A549 (cell line): ENCODE data around the gene FMC1. TPM values are rescaled to one million over a fixed set of nuclear protein-coding genes. Genes with fewer than 3 reads are reported as not detected.

Experiments used
- ATAC-seq, 2 experiments: fragments of 200-7000 bp in 1 of 2; fragments of >200 bp in 1 of 2; cut with Nextera tagmentation in 1 of 2; cut with Tn5 transposase in 1 of 2; 3 replicates each; pipeline versions ENCODE4 v1.8.0 to v1.9.1; 2018 to 2020; ENCODE audit warnings: mild to moderate bottlenecking in 1 of 2, moderate library complexity in 1 of 2
- CTCF ChIA-PET: fragments of 300-600 bp; sonication (Branson Sonifier 250); formaldehyde crosslinking; extraction: SDS; loops from one replicate; lab custom pipeline; 2021; ENCODE audit warnings: antibody characterized with exemption, inconsistent platforms; lab: Yijun Ruan, JAX
- POLR2A ChIA-PET: fragments of 350-600 bp; formaldehyde crosslinking; extraction: SDS; loops from one replicate; lab custom pipeline; 2021; ENCODE audit warnings: antibody characterized with exemption, inconsistent platforms; lab: Yijun Ruan, JAX
- DNase-seq, 2 experiments: peaks; one replicate each; pipeline versions ENCODE4 v3.0.0 to v3.0.0-alpha.2; 2011 to 2016; ENCODE audit warnings: low read depth in 1 of 2, low spot score in 1 of 2
- FAIRE-seq: peaks from 2 replicates; lab custom pipeline; 2011; peaks lifted over from hg19 to GRCh38; lab: Jason Lieb, UNC
- H3K27ac ChIP-seq, 2 experiments: fragments of >200 bp; sonication (Bioruptor Twin); formaldehyde crosslinking; 3 replicates each; pipeline ENCODE4 v1.5.1; 2016 to 2017
- H3K4me1 ChIP-seq: fragments of >200 bp; sonication (Bioruptor Twin); formaldehyde crosslinking; 3 replicates; pipeline ENCODE4 v1.6.1; 2016
- H3K4me2 ChIP-seq: fragments of >200 bp; sonication (Bioruptor Twin); formaldehyde crosslinking; 3 replicates; pipeline ENCODE4 v1.6.1; 2016
- H3K4me3 ChIP-seq: fragments of >200 bp; sonication (Bioruptor Twin); formaldehyde crosslinking; 3 replicates; pipeline ENCODE4 v1.5.1; 2016
- H3K9me3 ChIP-seq: fragments of >200 bp; sonication (Bioruptor Twin); formaldehyde crosslinking; 3 replicates; pipeline ENCODE4 v1.6.1; 2016
- BHLHE40 ChIP-seq: IDR thresholded peaks from 2 replicates; pipeline ENCODE4 v1.6.1; 2012; ENCODE audit warnings: low read depth, low read length, inconsistent platforms
- CBX2 ChIP-seq: fragments of 200-600 bp; sonication (generic); IDR thresholded peaks from 2 replicates; pipeline ENCODE4 v1.6.1; 2016; ENCODE audit warnings: low read depth, mild to moderate bottlenecking, borderline replicate concordance
- CBX8 ChIP-seq: fragments of 200-600 bp; sonication (generic); IDR thresholded peaks from 2 replicates; pipeline ENCODE4 v1.6.1; 2016
- CEBPB ChIP-seq, 2 experiments: fragments of >200 bp in 1 of 2; sonication (Bioruptor Twin) in 1 of 2; formaldehyde crosslinking in 1 of 2; IDR thresholded peaks; 2 replicates each; pipeline ENCODE4 v1.6.1; 2012 to 2016
- CHD2 ChIP-seq: fragments of 150-350 bp; IDR thresholded peaks from 2 replicates; pipeline ENCODE4 v1.6.1; 2014; ENCODE audit warnings: low read length; ENCODE audit not compliant: partially characterized antibody
- CHD4 ChIP-seq: fragments of 200-600 bp; sonication (generic); IDR thresholded peaks from 2 replicates; pipeline ENCODE4 v1.6.1; 2016; ENCODE audit warnings: antibody characterized with exemption, mild to moderate bottlenecking, borderline replicate concordance
- EHF ChIP-seq: fragments of 250-450 bp; sonication (Bioruptor Pico); IDR thresholded peaks from 2 replicates; pipeline ENCODE4 v1.5.0; 2020; ENCODE audit warnings: mild to moderate bottlenecking
- EHMT2 ChIP-seq: fragments of 200-600 bp; sonication (generic); IDR thresholded peaks from 2 replicates; pipeline ENCODE4 v1.6.1; 2016; ENCODE audit warnings: antibody characterized with exemption, low read depth, mild to moderate bottlenecking, moderate library complexity
- ESRRA ChIP-seq: fragments of 150-350 bp; IDR thresholded peaks from 2 replicates; pipeline ENCODE4 v1.6.1; 2014; ENCODE audit warnings: mild to moderate bottlenecking, low read length, borderline replicate concordance
- FOSB ChIP-seq: fragments of 250-450 bp; sonication (Bioruptor Pico); IDR thresholded peaks from 2 replicates; pipeline ENCODE4 v1.5.0; 2020; ENCODE audit warnings: mild to moderate bottlenecking, moderate library complexity
- FOSL2 ChIP-seq, 2 experiments: fragments of 450-650 bp in 1 of 2; fragments of >200 bp in 1 of 2; sonication (Bioruptor Twin) in 1 of 2; formaldehyde crosslinking; IDR thresholded peaks; 2 replicates each; pipeline versions ENCODE4 v1.5.0 to v1.6.1; 2016 to 2020; ENCODE audit warnings: mild to moderate bottlenecking in 1 of 2, moderate library complexity in 1 of 2
- GATA3 ChIP-seq: IDR thresholded peaks from 2 replicates; pipeline ENCODE4 v1.6.1; 2012; ENCODE audit warnings: borderline replicate concordance
- HDAC2 ChIP-seq: fragments of 200-600 bp; sonication (generic); IDR thresholded peaks from 2 replicates; pipeline ENCODE4 v1.6.1; 2016
- HEYL ChIP-seq: fragments of 250-450 bp; sonication (Bioruptor Pico); IDR thresholded peaks from 2 replicates; pipeline ENCODE4 v1.8.0; 2021; ENCODE audit warnings: mild to moderate bottlenecking, moderate library complexity
- HOXA7 ChIP-seq: fragments of 250-450 bp; sonication (Bioruptor Pico); IDR thresholded peaks from 2 replicates; pipeline ENCODE4 v1.5.0; 2020; ENCODE audit warnings: mild to moderate bottlenecking, moderate library complexity
- HOXB13 ChIP-seq: fragments of 250-450 bp; sonication (Bioruptor Pico); IDR thresholded peaks from 2 replicates; pipeline ENCODE4 v1.5.0; 2020; ENCODE audit warnings: low read depth, mild to moderate bottlenecking, moderate library complexity
- HOXB5 ChIP-seq: fragments of 250-450 bp; sonication (Bioruptor Pico); IDR thresholded peaks from 2 replicates; pipeline ENCODE4 v1.5.0; 2020; ENCODE audit warnings: mild to moderate bottlenecking, moderate library complexity
- JUN ChIP-seq, 2 experiments: fragments of >200 bp; sonication (Bioruptor Twin); formaldehyde crosslinking; IDR thresholded peaks; 2 replicates in 1 of 2; 3 replicates in 1 of 2; pipeline ENCODE4 v1.6.1; 2016 to 2017
- JUNB ChIP-seq: fragments of >200 bp; sonication (Bioruptor Twin); formaldehyde crosslinking; IDR thresholded peaks from 2 replicates; pipeline ENCODE4 v1.6.1; 2016
- KDM1A ChIP-seq: fragments of 200-600 bp; sonication (generic); IDR thresholded peaks from 2 replicates; pipeline ENCODE4 v1.6.1; 2016; ENCODE audit warnings: low read depth, mild to moderate bottlenecking
- KDM5A ChIP-seq: fragments of 200-600 bp; sonication (generic); IDR thresholded peaks from 2 replicates; pipeline ENCODE4 v1.6.1; 2016; ENCODE audit warnings: antibody characterized with exemption, mild to moderate bottlenecking
- MAFK ChIP-seq: fragments of 450-650 bp; IDR thresholded peaks from 2 replicates; pipeline ENCODE4 v1.6.1; 2014; ENCODE audit not compliant: partially characterized antibody
- MAZ ChIP-seq: fragments of 150-350 bp; IDR thresholded peaks from 2 replicates; pipeline ENCODE4 v1.6.1; 2014; ENCODE audit warnings: antibody characterized with exemption, low read depth, low read length, borderline replicate concordance
- NPAS2 ChIP-seq: fragments of 250-450 bp; sonication (Bioruptor Pico); IDR thresholded peaks from 2 replicates; pipeline ENCODE4 v1.8.0; 2022; ENCODE audit warnings: mild to moderate bottlenecking, moderate library complexity, borderline replicate concordance
- PHF8 ChIP-seq: fragments of 200-600 bp; sonication (generic); IDR thresholded peaks from 2 replicates; pipeline ENCODE4 v1.6.1; 2016; ENCODE audit warnings: low read depth, mild to moderate bottlenecking, antibody characterized with exemption, moderate library complexity, borderline replicate concordance
- RAD21 ChIP-seq, 2 experiments: fragments of >200 bp in 1 of 2; sonication (Bioruptor Twin) in 1 of 2; formaldehyde crosslinking in 1 of 2; IDR thresholded peaks in 1 of 2; conservative IDR thresholded peaks in 1 of 2; 2 replicates in 1 of 2; 3 replicates in 1 of 2; pipeline ENCODE4 v1.6.1; 2012 to 2018; ENCODE audit warnings: inconsistent platforms in 1 of 2
- RARB ChIP-seq: fragments of 250-450 bp; sonication (Bioruptor Pico); IDR thresholded peaks from 2 replicates; pipeline ENCODE4 v1.8.0; 2021; ENCODE audit warnings: mild to moderate bottlenecking, moderate library complexity
- RCOR1 ChIP-seq: fragments of 150-350 bp; IDR thresholded peaks from 2 replicates; pipeline ENCODE4 v1.6.1; 2014; ENCODE audit warnings: antibody characterized with exemption, low read length, low read depth
- RFX5 ChIP-seq: fragments of 450-650 bp; IDR thresholded peaks from 2 replicates; pipeline ENCODE4 v1.7.1; 2014; ENCODE audit warnings: antibody characterized with exemption, mild to moderate bottlenecking, moderate library complexity
- RNF2 ChIP-seq: fragments of 200-600 bp; sonication (generic); IDR thresholded peaks from 2 replicates; pipeline ENCODE4 v1.6.1; 2016; ENCODE audit warnings: low read depth, mild to moderate bottlenecking, antibody characterized with exemption, moderate library complexity, borderline replicate concordance
- SMC3 ChIP-seq: fragments of >200 bp; sonication (Bioruptor Twin); formaldehyde crosslinking; IDR thresholded peaks from 3 replicates; pipeline ENCODE4 v1.6.1; 2018; ENCODE audit warnings: inconsistent platforms
- SREBF2 ChIP-seq: fragments of 450-650 bp; IDR thresholded peaks from 2 replicates; pipeline ENCODE4 v1.6.1; 2014; ENCODE audit warnings: mild to moderate bottlenecking, moderate library complexity
- TFCP2L1 ChIP-seq: fragments of 250-450 bp; sonication (Bioruptor Pico); IDR thresholded peaks from 2 replicates; pipeline ENCODE4 v1.5.0; 2021; ENCODE audit warnings: mild to moderate bottlenecking
- TP53 ChIP-seq: fragments of 250-450 bp; sonication (Bioruptor Pico); IDR thresholded peaks from 2 replicates; pipeline ENCODE4 v1.5.0; 2021; ENCODE audit warnings: mild to moderate bottlenecking, moderate library complexity
- ZC3H11A ChIP-seq: fragments of 450-650 bp; IDR thresholded peaks from 2 replicates; pipeline ENCODE4 v1.6.1; 2014; ENCODE audit warnings: antibody characterized with exemption, mild to moderate bottlenecking
- ZFP36 ChIP-seq: fragments of 450-650 bp; IDR thresholded peaks from 2 replicates; pipeline ENCODE4 v1.6.1; 2014; ENCODE audit warnings: borderline replicate concordance; ENCODE audit not compliant: partially characterized antibody
- ZSCAN20 ChIP-seq: fragments of 250-450 bp; sonication (Bioruptor Pico); IDR thresholded peaks from 2 replicates; pipeline ENCODE4 v1.8.0; 2022; ENCODE audit warnings: mild to moderate bottlenecking, moderate library complexity
- WGBS: methylation state at CpG from one replicate; pipeline ENCODE4 v1.1.6; 2017; ENCODE audit errors: missing lambda C conversion rate; 5-methylcytosine and 5-hydroxymethylcytosine counted together
- polyA plus RNA-seq, 4 experiments: library from polyadenylated mRNA; depleted of rRNA in 3 of 4; stranded (reverse); fragments of >200 nt; fragmentation: RNase III in 1 of 4; extraction: RNeasy Plus Mini Kit Qiagen cat#74134 plus additional on column Dnase treatment in 1 of 4; gene quantifications; 2 replicates in 3 of 4; 3 replicates in 1 of 4; pipeline ENCODE4 v1.2.3, GENCODE V29; 2011 to 2017
- TF ChIP-seq, protein P1 (sequence below): fragments of >200 bp; sonication (Bioruptor Twin); formaldehyde crosslinking; IDR thresholded peaks from 2 replicates; pipeline ENCODE4 v1.6.1; 2016
- TF ChIP-seq, protein P2 (sequence below): IDR thresholded peaks from 2 replicates; pipeline ENCODE4 v1.6.1; 2012; ENCODE audit warnings: low read depth, borderline replicate concordance
- TF ChIP-seq, protein P3 (sequence below): IDR thresholded peaks from 2 replicates; pipeline ENCODE4 v1.6.1; 2012
- TF ChIP-seq, protein P4 (sequence below): fragments of 250-450 bp; sonication (Bioruptor Pico); IDR thresholded peaks from 2 replicates; pipeline ENCODE4 v1.5.0; 2020; ENCODE audit warnings: low read depth, mild to moderate bottlenecking, moderate library complexity

The FMC1 gene
- polyA plus RNA-seq, 2 of the 4 experiments (the other 2 are of a cell fraction), result 20.5 to 21.1 TPM

DNA sequence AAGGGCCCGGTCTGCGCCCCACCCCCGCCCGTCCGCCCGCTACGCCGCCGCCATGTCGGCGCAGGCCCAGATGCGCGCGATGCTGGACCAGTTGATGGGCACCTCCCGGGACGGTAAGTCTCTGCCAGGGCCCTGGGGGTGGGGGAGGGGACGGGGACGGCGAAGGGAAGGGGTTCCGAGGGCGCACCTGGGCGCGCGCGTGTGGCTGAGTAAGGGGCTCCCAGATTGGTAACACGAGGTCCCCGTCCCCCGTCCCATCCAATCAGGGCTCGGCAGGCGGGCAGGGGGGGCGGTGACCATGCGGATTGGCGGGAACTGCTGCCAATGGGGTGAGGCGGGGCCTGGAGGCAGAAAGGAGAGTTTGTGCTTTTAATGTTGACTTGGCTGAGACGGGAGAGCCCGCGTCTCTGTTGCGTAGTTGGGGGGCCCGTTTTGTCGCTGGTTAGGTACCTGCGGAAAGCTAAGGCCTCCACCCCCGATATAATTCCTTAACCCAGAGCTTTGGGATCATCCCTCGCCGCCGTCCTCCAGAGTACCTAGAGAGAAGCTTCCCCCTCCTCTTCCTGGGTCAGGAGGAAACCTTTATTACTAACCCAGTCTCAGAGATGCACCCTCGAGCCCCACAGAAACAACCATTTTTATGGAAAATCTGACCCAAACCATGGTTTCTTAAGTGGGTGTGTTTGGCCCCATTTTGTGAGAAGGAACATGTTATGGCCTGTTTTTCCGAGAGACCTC lies 19.2 kb downstream of the FMC1 start:
- Histone ChIP-seq H3K27ac (peak overlapping the region; percentile 97 to 99), H3K9me3 (no peaks in the 10 kb centered on the region), H3K4me3 (peak overlapping the region; percentile 97), H3K4me2 (peak overlapping the region; percentile 82), H3K4me1 (peaks cover 22% of the 10 kb centered on the region)
- peak; percentile 85 to 89 for ATAC-seq
- POLR2A ChIA-PET, result interaction anchor here (0.5 to 2.1 kb wide), 13 partner anchors 10 to 817 kb away, joined by 3 to 18 read pairs (median 5); partner anchors contain the start of genes FMC1 and KDM7A
- DNase-seq, result peak; percentile 97
- WGBS, result 1% methylated on average over 15 of the region's 47 CpGs
- CTCF ChIA-PET, result interaction anchor here (0.9 to 1.6 kb wide), 3 partner anchors 10 to 24 kb away, joined by 3 to 7 read pairs (median 4); no protein-coding TSS in a partner anchor
- no peak for FAIRE-seq
- no peak for TF ChIP-seq JUNB
- TF ChIP-seq ZC3H11A, result no peak
- TF ChIP-seq BHLHE40, result no peak
- TF ChIP-seq, protein P1, sequence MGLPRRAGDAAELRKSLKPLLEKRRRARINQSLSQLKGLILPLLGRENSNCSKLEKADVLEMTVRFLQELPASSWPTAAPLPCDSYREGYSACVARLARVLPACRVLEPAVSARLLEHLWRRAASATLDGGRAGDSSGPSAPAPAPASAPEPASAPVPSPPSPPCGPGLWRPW, result no peak
- no peak for TF ChIP-seq CBX8
- TF ChIP-seq RFX5, result no peak
- TF ChIP-seq HEYL (CRISPR knock-in tag), result no peak
- no peak for TF ChIP-seq CBX2
- no peak for TF ChIP-seq RCOR1
- TF ChIP-seq, protein P2, sequence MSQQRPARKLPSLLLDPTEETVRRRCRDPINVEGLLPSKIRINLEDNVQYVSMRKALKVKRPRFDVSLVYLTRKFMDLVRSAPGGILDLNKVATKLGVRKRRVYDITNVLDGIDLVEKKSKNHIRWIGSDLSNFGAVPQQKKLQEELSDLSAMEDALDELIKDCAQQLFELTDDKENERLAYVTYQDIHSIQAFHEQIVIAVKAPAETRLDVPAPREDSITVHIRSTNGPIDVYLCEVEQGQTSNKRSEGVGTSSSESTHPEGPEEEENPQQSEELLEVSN, result peak; percentile 81
- TF ChIP-seq ZSCAN20, result no peak
- TF ChIP-seq CEBPB (IDR thresholded peaks at IDR 0.05), result no peak
- no peak for TF ChIP-seq FOSB (CRISPR knock-in tag)
- no peak for TF ChIP-seq HDAC2
- TF ChIP-seq PHF8, result peak; percentile 44
- TF ChIP-seq, protein P3, sequence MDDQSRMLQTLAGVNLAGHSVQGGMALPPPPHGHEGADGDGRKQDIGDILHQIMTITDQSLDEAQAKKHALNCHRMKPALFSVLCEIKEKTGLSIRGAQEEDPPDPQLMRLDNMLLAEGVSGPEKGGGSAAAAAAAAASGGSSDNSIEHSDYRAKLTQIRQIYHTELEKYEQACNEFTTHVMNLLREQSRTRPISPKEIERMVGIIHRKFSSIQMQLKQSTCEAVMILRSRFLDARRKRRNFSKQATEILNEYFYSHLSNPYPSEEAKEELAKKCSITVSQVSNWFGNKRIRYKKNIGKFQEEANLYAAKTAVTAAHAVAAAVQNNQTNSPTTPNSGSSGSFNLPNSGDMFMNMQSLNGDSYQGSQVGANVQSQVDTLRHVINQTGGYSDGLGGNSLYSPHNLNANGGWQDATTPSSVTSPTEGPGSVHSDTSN, result peak; percentile 93
- no peak for TF ChIP-seq TP53 (CRISPR knock-in tag)
- no peak for TF ChIP-seq HOXB5 (CRISPR knock-in tag)
- TF ChIP-seq HOXA7 (CRISPR knock-in tag), result no peak
- no peak for TF ChIP-seq GATA3
- no peak for TF ChIP-seq MAFK
- no peak for TF ChIP-seq TFCP2L1 (CRISPR knock-in tag)
- TF ChIP-seq RNF2, result no peak
- no peak for TF ChIP-seq RAD21 (conservative IDR thresholded peaks at IDR 0.05 in 1 of 2, IDR thresholded peaks at IDR 0.05 in 1 of 2)
- no peak for TF ChIP-seq FOSL2 (IDR thresholded peaks at IDR 0.05)
- TF ChIP-seq FOSL2 (CRISPR knock-in tag; IDR thresholded peaks at IDR 0.05), result no peak
- no peak for TF ChIP-seq EHMT2
- TF ChIP-seq SREBF2, result no peak
- no peak for TF ChIP-seq ESRRA
- no peak for TF ChIP-seq RARB (CRISPR knock-in tag)
- no peak for TF ChIP-seq ZFP36
- no peak for TF ChIP-seq EHF (CRISPR knock-in tag)
- no peak for TF ChIP-seq CHD2
- no peak for TF ChIP-seq NPAS2 (CRISPR knock-in tag)
- no peak for TF ChIP-seq KDM1A
- peak; percentile 54; the same call in 1 of the 2 replicates for TF ChIP-seq KDM5A
- peak; percentile 42; the same call in 1 of the 2 replicates for TF ChIP-seq MAZ
- TF ChIP-seq HOXB13 (CRISPR knock-in tag), result no peak
- TF ChIP-seq JUN (IDR thresholded peaks at IDR 0.05), result no peak
- TF ChIP-seq CHD4, result no peak
- TF ChIP-seq, protein P4, sequence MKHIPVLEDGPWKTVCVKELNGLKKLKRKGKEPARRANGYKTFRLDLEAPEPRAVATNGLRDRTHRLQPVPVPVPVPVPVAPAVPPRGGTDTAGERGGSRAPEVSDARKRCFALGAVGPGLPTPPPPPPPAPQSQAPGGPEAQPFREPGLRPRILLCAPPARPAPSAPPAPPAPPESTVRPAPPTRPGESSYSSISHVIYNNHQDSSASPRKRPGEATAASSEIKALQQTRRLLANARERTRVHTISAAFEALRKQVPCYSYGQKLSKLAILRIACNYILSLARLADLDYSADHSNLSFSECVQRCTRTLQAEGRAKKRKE (CRISPR knock-in tag), result no peak
- no peak for TF ChIP-seq SMC3
